Stimulated activated CD4-positive, alpha-beta T cell treated with anti-CD3 and anti-CD28 coated beads, TNF-alpha, amount 100 ng/mL, for 1 hour (primary cell): Measurements from ENCODE around the gene FNDC5.

ENCODE experiments used
- DNase-seq, 3 donors: peaks; one replicate each; pipeline ENCODE4 v3.0.0-alpha.2; 2020; ENCODE audit warnings: low read depth in 3 of 3, low spot score in 1 of 3

Gene FNDC5

GRCh38 chr1:32897082-32898049, 26.7 kb upstream of the FNDC5 start:
- no peak for DNase-seq

- DNase-seq: no peak
Observed at GRCh38 chr1:32896451-32896850, 25.7 kb upstream of the FNDC5 start.

- DNase-seq: no peak
Observed at GRCh38 chr1:32895325-32896215, 24.9 kb upstream of the FNDC5 start.

GRCh38 chr1:32894681-32895080, 24.0 kb upstream of the FNDC5 start:
- DNase-seq: no peak

- no peak for DNase-seq
Observed at GRCh38 chr1:32894019-32894600, 23.4 kb upstream of the FNDC5 start.

GRCh38 chr1:32893198-32894018, 22.7 kb upstream of the FNDC5 start:
- DNase-seq: no peak

GRCh38 chr1:32892368-32893197, 21.9 kb upstream of the FNDC5 start:
- DNase-seq: peak in 1 of 3 donors; percentile 35

- no peak for DNase-seq
Observed at GRCh38 chr1:32891630-32892029, 20.9 kb upstream of the FNDC5 start.

GRCh38 chr1:32891241-32891570, 20.5 kb upstream of the FNDC5 start:
- no peak for DNase-seq

- no peak for DNase-seq
Observed at GRCh38 chr1:32890516-32891240, 20.0 kb upstream of the FNDC5 start.

- no peak for DNase-seq
Observed at GRCh38 chr1:32889731-32890278, 19.1 kb upstream of the FNDC5 start.

- no peak for DNase-seq
Observed at GRCh38 chr1:32888677-32889420, 18.1 kb upstream of the FNDC5 start.

- no peak for DNase-seq
Observed at GRCh38 chr1:32888134-32888533, 17.4 kb upstream of the FNDC5 start.

- DNase-seq: no peak
Observed at GRCh38 chr1:32887623-32888022, 16.9 kb upstream of the FNDC5 start.

- DNase-seq: no peak
Observed at GRCh38 chr1:32886828-32887414, 16.2 kb upstream of the FNDC5 start.

- no peak for DNase-seq
Observed at GRCh38 chr1:32886004-32886827, 15.5 kb upstream of the FNDC5 start, which contains the start of gene HPCA. TSS of gene HPCA (plus strand) at chr1:32886491. CDS start at chr1:32888899, 2,408 bp downstream.

GRCh38 chr1:32885676-32886003, 14.9 kb upstream of the FNDC5 start:
- no peak for DNase-seq
